Osteocyte (in vitro differentiated cells): ENCODE results near the gene CCDC141. TPM values are rescaled to one million over a fixed set of nuclear protein-coding genes. Genes with fewer than 3 reads are reported as not detected.

Source experiments
- DNase-seq: peaks from one replicate; pipeline ENCODE4 v3.0.0; 2021; ENCODE audit warnings: mixed read lengths; ENCODE audit not compliant: unreplicated experiment; ENCODE audit errors: extremely low spot score
- H3K27ac Mint-ChIP-seq: one replicate; pipeline ENCODE4 v1.8.0; 2021; ENCODE audit warnings: mild to moderate bottlenecking, mixed read lengths; ENCODE audit not compliant: unreplicated experiment
- H3K27me3 Mint-ChIP-seq: one replicate; pipeline ENCODE4 v1.8.0; 2021; ENCODE audit warnings: mixed read lengths; ENCODE audit not compliant: unreplicated experiment
- H3K36me3 Mint-ChIP-seq: one replicate; pipeline ENCODE4 v1.8.0; 2021; ENCODE audit warnings: mixed read lengths; ENCODE audit not compliant: unreplicated experiment
- H3K4me1 Mint-ChIP-seq: one replicate; pipeline ENCODE4 v1.8.0; 2021; ENCODE audit warnings: mixed read lengths; ENCODE audit not compliant: unreplicated experiment
- H3K4me3 Mint-ChIP-seq: one replicate; pipeline ENCODE4 v1.8.0; 2021; ENCODE audit warnings: mild to moderate bottlenecking, moderate library complexity, mixed read lengths; ENCODE audit not compliant: unreplicated experiment
- H3K9me3 Mint-ChIP-seq: one replicate; pipeline ENCODE4 v1.8.0; 2021; ENCODE audit warnings: mixed read lengths; ENCODE audit not compliant: unreplicated experiment
- total RNA-seq: library from RNA; stranded (reverse); gene quantifications from 2 replicates; pipeline ENCODE4 v1.2.1, GENCODE V29; 2021
- TF ChIP-seq, protein P1 (sequence below): fragments of 200-600 bp; sonication (generic); IDR thresholded peaks from 2 replicates; pipeline ENCODE4 v1.5.0; 2021; ENCODE audit warnings: antibody characterized with exemption, mild to moderate bottlenecking, moderate library complexity

CCDC141 gene
- total RNA-seq, 1 donor from 2014 or later = not detected

DNA sequence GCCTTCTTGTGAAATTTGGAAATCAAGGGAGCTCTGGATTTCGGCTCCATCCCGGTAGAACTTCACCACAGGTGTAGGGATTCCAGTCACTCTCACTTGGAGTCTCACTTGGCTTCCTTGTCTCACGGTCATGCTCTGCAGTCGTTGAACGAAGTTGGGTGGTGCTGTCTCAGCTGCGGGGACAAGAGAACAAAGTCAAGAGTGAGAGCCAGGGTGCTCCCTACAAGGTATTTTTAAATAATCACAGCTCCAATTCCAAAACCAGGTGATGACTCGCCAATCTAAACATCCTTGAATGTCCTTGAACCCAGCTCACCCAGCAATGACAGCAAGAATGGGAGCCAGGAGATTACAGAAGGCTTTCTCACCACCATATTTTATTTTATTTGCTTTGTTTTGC is 249.4 kb downstream of the CCDC141 start:
- no peak for DNase-seq
- no peaks in the 10 kb centered on the region for H3K36me3 Mint-ChIP-seq
- H3K27ac Mint-ChIP-seq = no peak overlapping the region
- H3K27me3 Mint-ChIP-seq = peaks cover 13% of the 10 kb centered on the region
- no peak overlapping the region for H3K4me3 Mint-ChIP-seq
- no peaks in the 10 kb centered on the region for H3K4me1 Mint-ChIP-seq
- peaks cover 5% of the 10 kb centered on the region for H3K9me3 Mint-ChIP-seq
- TF ChIP-seq, protein P1, sequence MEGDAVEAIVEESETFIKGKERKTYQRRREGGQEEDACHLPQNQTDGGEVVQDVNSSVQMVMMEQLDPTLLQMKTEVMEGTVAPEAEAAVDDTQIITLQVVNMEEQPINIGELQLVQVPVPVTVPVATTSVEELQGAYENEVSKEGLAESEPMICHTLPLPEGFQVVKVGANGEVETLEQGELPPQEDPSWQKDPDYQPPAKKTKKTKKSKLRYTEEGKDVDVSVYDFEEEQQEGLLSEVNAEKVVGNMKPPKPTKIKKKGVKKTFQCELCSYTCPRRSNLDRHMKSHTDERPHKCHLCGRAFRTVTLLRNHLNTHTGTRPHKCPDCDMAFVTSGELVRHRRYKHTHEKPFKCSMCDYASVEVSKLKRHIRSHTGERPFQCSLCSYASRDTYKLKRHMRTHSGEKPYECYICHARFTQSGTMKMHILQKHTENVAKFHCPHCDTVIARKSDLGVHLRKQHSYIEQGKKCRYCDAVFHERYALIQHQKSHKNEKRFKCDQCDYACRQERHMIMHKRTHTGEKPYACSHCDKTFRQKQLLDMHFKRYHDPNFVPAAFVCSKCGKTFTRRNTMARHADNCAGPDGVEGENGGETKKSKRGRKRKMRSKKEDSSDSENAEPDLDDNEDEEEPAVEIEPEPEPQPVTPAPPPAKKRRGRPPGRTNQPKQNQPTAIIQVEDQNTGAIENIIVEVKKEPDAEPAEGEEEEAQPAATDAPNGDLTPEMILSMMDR = no peak

DNA sequence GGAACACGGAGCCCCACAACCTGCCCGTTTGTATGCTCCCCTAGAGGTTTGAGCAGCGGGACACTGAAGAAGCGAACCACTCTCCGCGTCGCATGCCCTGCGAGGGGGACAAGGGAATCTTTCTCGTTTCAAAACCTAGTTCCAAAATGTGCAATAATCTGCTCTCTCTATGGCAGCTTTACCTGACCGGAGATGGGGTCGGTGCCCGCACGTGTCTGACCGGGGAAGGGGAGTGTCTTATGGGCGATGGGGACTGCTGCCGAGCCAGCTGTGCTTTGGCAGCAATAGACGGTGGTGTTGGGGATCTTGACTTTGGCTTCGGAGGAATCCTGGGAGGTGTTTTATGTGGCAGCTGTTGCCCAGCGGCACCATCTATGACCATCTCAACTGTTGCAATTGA is 250.6 kb downstream of the CCDC141 start:
- no peaks in the 10 kb centered on the region for H3K4me1 Mint-ChIP-seq
- H3K4me3 Mint-ChIP-seq = no peak overlapping the region
- DNase-seq = no peak
- peaks cover 5% of the 10 kb centered on the region for H3K9me3 Mint-ChIP-seq
- H3K27me3 Mint-ChIP-seq = peaks cover 11% of the 10 kb centered on the region
- TF ChIP-seq, protein P1 = no peak
- no peaks in the 10 kb centered on the region for H3K36me3 Mint-ChIP-seq
- no peak overlapping the region for H3K27ac Mint-ChIP-seq

DNA sequence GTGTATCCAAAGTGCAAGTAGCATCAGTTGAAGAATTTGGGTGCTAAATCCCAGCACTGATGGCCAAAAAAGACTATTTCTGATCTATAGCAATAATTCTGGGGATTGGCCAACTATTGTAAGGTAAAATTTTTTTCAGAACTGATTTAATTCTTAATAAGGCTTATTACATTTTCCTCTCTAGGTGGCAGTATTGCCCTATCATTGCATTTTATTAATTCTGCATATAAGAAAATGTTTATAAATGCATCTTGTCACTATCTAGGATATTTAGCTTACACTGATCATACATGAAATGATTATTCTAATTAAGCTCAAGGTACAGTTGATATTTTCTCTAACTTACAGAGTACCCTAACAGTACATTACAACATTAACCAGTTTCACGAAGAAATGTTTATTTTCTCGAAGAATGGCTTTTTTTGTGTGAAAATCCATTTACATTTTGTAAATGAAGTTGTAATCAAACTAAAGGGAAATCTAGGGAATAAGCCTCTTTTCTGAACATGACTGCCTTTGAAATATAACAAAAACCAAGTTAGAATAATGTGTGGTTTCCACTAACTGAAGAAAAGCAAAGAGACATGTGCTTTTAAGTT is 253.8 kb downstream of the CCDC141 start:
- no peak overlapping the region for H3K27ac Mint-ChIP-seq
- no peaks in the 10 kb centered on the region for H3K36me3 Mint-ChIP-seq
- no peak for DNase-seq

GRCh38 chr2:178787934-178788333 is 262.0 kb downstream of the CCDC141 start:
- Mint-ChIP-seq H3K4me3 (no peak overlapping the region), H3K27me3 (peaks cover 35% of the 10 kb centered on the region), H3K36me3 (no peaks in the 10 kb centered on the region), H3K4me1 (no peaks in the 10 kb centered on the region), H3K27ac (no peak overlapping the region), H3K9me3 (no peaks in the 10 kb centered on the region)
- DNase-seq = no peak
- TF ChIP-seq, protein P1 = no peak

More for the DNA sequence above, 253.8 kb downstream of the CCDC141 start:
- peaks cover 20% of the 10 kb centered on the region for H3K27me3 Mint-ChIP-seq
- H3K4me1 Mint-ChIP-seq = no peaks in the 10 kb centered on the region
- no peak overlapping the region for H3K4me3 Mint-ChIP-seq
- TF ChIP-seq, protein P1 = peak; percentile 60
- H3K9me3 Mint-ChIP-seq = peaks cover 5% of the 10 kb centered on the region

DNA sequence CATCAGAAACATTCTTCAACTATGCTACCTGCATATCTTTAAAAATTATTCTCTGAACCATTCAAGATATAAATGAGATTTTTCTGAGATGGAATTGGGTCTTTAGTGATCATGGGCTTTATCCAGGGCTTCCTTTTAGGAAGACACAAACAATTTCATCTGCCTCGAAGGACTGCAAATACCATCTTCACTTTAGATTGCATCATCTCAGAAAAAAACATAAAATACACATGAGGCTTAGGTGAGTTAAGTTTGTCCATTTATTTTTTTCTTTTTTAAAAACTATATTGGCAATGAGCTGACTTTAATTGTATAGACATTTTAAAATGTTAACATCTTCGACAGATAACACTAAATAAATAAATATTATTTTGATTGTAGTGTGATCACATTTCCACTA is 262.8 kb downstream of the CCDC141 start:
- no peaks in the 10 kb centered on the region for H3K9me3 Mint-ChIP-seq
- no peak for DNase-seq
- peaks cover 33% of the 10 kb centered on the region for H3K27me3 Mint-ChIP-seq
- no peaks in the 10 kb centered on the region for H3K36me3 Mint-ChIP-seq
- no peaks in the 10 kb centered on the region for H3K4me1 Mint-ChIP-seq
- TF ChIP-seq, protein P1 = no peak
- H3K4me3 Mint-ChIP-seq = no peak overlapping the region
- no peak overlapping the region for H3K27ac Mint-ChIP-seq
